IMR-90 (cell line): ENCODE data around the gene SEC14L1. TPM values are rescaled to one million over a fixed set of nuclear protein-coding genes. Genes with fewer than 3 reads are reported as not detected.

Experiments
- ATAC-seq: fragments of 200-7000 bp; cut with Tn5 transposase; 2 replicates; pipeline ENCODE4 v1.9.1; 2020; ENCODE audit warnings: low read depth, mild to moderate bottlenecking, moderate library complexity
- BruUV-seq: library from RNA; stranded (reverse); fragments of 400-500 nt; replicated peaks from 2 replicates; lab custom pipeline; 2021; lab: Mats Ljungman, UMichigan
- CTCF ChIA-PET: fragments of 300-600 bp; formaldehyde crosslinking; extraction: SDS; loops from one replicate; lab custom pipeline; 2021; ENCODE audit warnings: antibody characterized with exemption; lab: Yijun Ruan, JAX
- POLR2A ChIA-PET: fragments of 300-600 bp; sonication (Branson Sonifier 250); formaldehyde crosslinking; loops from one replicate; lab custom pipeline; 2022; ENCODE audit warnings: antibody characterized with exemption; ENCODE audit not compliant: unreplicated experiment; lab: Charles Lee
- DNase-seq: peaks from one replicate; pipeline ENCODE4 v3.0.0; 2013
- H2AFZ ChIP-seq: replicated peaks from 2 replicates; pipeline ENCODE3; 2013; ENCODE audit warnings: low read length, mild to moderate bottlenecking; ENCODE audit not compliant: poor library complexity
- H2AK5ac ChIP-seq: 2 replicates; pipeline ENCODE4 v1.6.1; 2013; ENCODE audit warnings: low read depth, low read length, inconsistent platforms
- H2AK9ac ChIP-seq: replicated peaks from 2 replicates; pipeline ENCODE3; 2013; ENCODE audit warnings: mild to moderate bottlenecking, low read depth, low read length, moderate library complexity; ENCODE audit not compliant: poor library complexity
- H2BK120ac ChIP-seq: 2 replicates; pipeline ENCODE4 v1.6.1; 2013; ENCODE audit warnings: low read depth, low read length, inconsistent platforms
- H2BK15ac ChIP-seq: 3 replicates; pipeline ENCODE4 v1.6.1; 2013; ENCODE audit warnings: low read depth, low read length, inconsistent platforms
- H2BK20ac ChIP-seq: 2 replicates; pipeline ENCODE4 v1.6.1; 2013; ENCODE audit warnings: low read depth, mild to moderate bottlenecking, inconsistent platforms, low read length, moderate library complexity
- H2BK5ac ChIP-seq: 2 replicates; pipeline ENCODE4 v1.6.1; 2013; ENCODE audit warnings: mild to moderate bottlenecking, low read depth, low read length, inconsistent platforms; ENCODE audit not compliant: poor library complexity, severe bottlenecking
- H3K14ac ChIP-seq: replicated peaks from 2 replicates; pipeline ENCODE4 v1.6.1; 2013; ENCODE audit warnings: low read depth, low read length, inconsistent platforms
- H3K18ac ChIP-seq: 2 replicates; pipeline ENCODE4 v1.6.1; 2013; ENCODE audit warnings: low read depth, low read length, control low read depth
- H3K23ac ChIP-seq: 2 replicates; pipeline ENCODE4 v1.6.1; 2013; ENCODE audit warnings: low read depth, low read length, inconsistent platforms
- H3K27ac ChIP-seq: 2 replicates; pipeline ENCODE4 v1.5.1; 2013; ENCODE audit warnings: mild to moderate bottlenecking, control low read depth, low read length; ENCODE audit not compliant: insufficient read depth
- H3K27me3 ChIP-seq: 2 replicates; pipeline ENCODE4 v1.6.1; 2013; ENCODE audit warnings: low read length; ENCODE audit not compliant: control insufficient read depth, insufficient read depth
- H3K36me3 ChIP-seq: 2 replicates; pipeline ENCODE4 v1.6.1; 2013; ENCODE audit warnings: low read length, mixed read lengths; ENCODE audit not compliant: control insufficient read depth, insufficient read depth
- H3K4ac ChIP-seq: 2 replicates; pipeline ENCODE4 v1.6.1; 2013; ENCODE audit warnings: low read depth, low read length, inconsistent platforms
- H3K4me1 ChIP-seq: 2 replicates; pipeline ENCODE4 v1.6.1; 2013; ENCODE audit warnings: low read length, mixed read lengths; ENCODE audit not compliant: control insufficient read depth, insufficient read depth
- H3K4me2 ChIP-seq: 2 replicates; pipeline ENCODE4 v1.6.1; 2013; ENCODE audit warnings: low read depth, mild to moderate bottlenecking, control low read depth, low read length, moderate library complexity
- H3K4me3 ChIP-seq: 2 replicates; pipeline ENCODE4 v1.5.1; 2013; ENCODE audit warnings: low read depth, mild to moderate bottlenecking, control low read depth, low read length, moderate library complexity; ENCODE audit not compliant: insufficient read depth
- H3K56ac ChIP-seq: 2 replicates; pipeline ENCODE4 v1.6.1; 2013; ENCODE audit warnings: low read length, inconsistent platforms; ENCODE audit not compliant: insufficient read depth; ENCODE audit errors: extremely low read depth
- H3K79me1 ChIP-seq, 2 experiments: 2 replicates each; pipeline ENCODE4 v1.6.1; 2013; ENCODE audit warnings: low read length in 2 of 2, inconsistent platforms in 1 of 2, low read depth in 1 of 2
- H3K9ac ChIP-seq: 2 replicates; pipeline ENCODE4 v1.6.1; 2013; ENCODE audit warnings: low read depth, low read length, control low read depth
- H3K9me1 ChIP-seq: 2 replicates; pipeline ENCODE4 v1.6.1; 2013; ENCODE audit warnings: low read length, inconsistent platforms; ENCODE audit not compliant: insufficient read depth
- H3K9me3 ChIP-seq: 2 replicates; pipeline ENCODE4 v1.6.1; 2013; ENCODE audit warnings: low read length; ENCODE audit not compliant: control insufficient read depth, insufficient read depth
- H4K20me1 ChIP-seq: 2 replicates; pipeline ENCODE4 v1.6.1; 2013; ENCODE audit warnings: low read length, inconsistent platforms; ENCODE audit not compliant: insufficient read depth
- H4K5ac ChIP-seq: 2 replicates; pipeline ENCODE4 v1.6.1; 2013; ENCODE audit warnings: mild to moderate bottlenecking, low read depth, low read length, control low read depth
- H4K8ac ChIP-seq, 2 experiments: 2 replicates each; pipeline ENCODE4 v1.6.1; 2013; ENCODE audit warnings: low read depth in 2 of 2, low read length in 2 of 2, control low read depth in 1 of 2, inconsistent platforms in 1 of 2
- H4K91ac ChIP-seq: 2 replicates; pipeline ENCODE4 v1.6.1; 2013; ENCODE audit warnings: low read depth, low read length, inconsistent platforms; ENCODE audit not compliant: insufficient read depth
- BHLHE40 ChIP-seq: fragments of 150-350 bp; IDR thresholded peaks from 2 replicates; pipeline ENCODE4 v1.6.1; 2016; ENCODE audit warnings: mild to moderate bottlenecking, low read depth, low read length
- CEBPB ChIP-seq: IDR thresholded peaks from 2 replicates; pipeline ENCODE4 v1.6.1; 2012; ENCODE audit warnings: low read depth, low read length, improper control_type of control experiment
- CHD1 ChIP-seq: IDR thresholded peaks from 2 replicates; pipeline ENCODE4 v1.6.1; 2012; ENCODE audit warnings: low read depth, low read length, improper control_type of control experiment
- CTCF ChIP-seq: conservative IDR thresholded peaks from 2 replicates; pipeline ENCODE4 v1.5.1; 2012; ENCODE audit warnings: mild to moderate bottlenecking, low read depth, low read length, improper control_type of control experiment
- FOS ChIP-seq: fragments of 150-350 bp; IDR thresholded peaks from 2 replicates; pipeline ENCODE4 v1.6.1; 2016; ENCODE audit warnings: low read depth, low read length
- MAFK ChIP-seq: IDR thresholded peaks from 2 replicates; pipeline ENCODE4 v1.6.1; 2012; ENCODE audit warnings: low read depth, low read length, improper control_type of control experiment
- MAZ ChIP-seq: IDR thresholded peaks from 2 replicates; pipeline ENCODE4 v1.6.1; 2012; ENCODE audit warnings: low read depth, mild to moderate bottlenecking, low read length, improper control_type of control experiment, moderate library complexity, borderline replicate concordance
- MXI1 ChIP-seq: IDR thresholded peaks from 2 replicates; pipeline ENCODE4 v1.6.1; 2012; ENCODE audit warnings: low read depth, mild to moderate bottlenecking, low read length, moderate library complexity, borderline replicate concordance
- NFE2L2 ChIP-seq: fragments of 150-350 bp; IDR thresholded peaks from 2 replicates; pipeline ENCODE4 v1.6.1; 2016; ENCODE audit warnings: low read depth, mild to moderate bottlenecking, low read length
- POLR2A ChIP-seq: IDR thresholded peaks from 2 replicates; pipeline ENCODE4 v1.6.1; 2012; ENCODE audit warnings: mild to moderate bottlenecking, low read depth, low read length
- RAD21 ChIP-seq: IDR thresholded peaks from 2 replicates; pipeline ENCODE4 v1.6.1; 2012; ENCODE audit warnings: low read length, improper control_type of control experiment
- RCOR1 ChIP-seq: IDR thresholded peaks from 2 replicates; pipeline ENCODE4 v1.6.1; 2012; ENCODE audit warnings: mild to moderate bottlenecking, low read length, improper control_type of control experiment; ENCODE audit not compliant: insufficient replicate concordance
- RFX5 ChIP-seq: IDR thresholded peaks from 2 replicates; pipeline ENCODE4 v1.8.0; 2012; ENCODE audit warnings: low read depth, mild to moderate bottlenecking, low read length, moderate library complexity
- SMC3 ChIP-seq: fragments of 150-350 bp; IDR thresholded peaks from 2 replicates; pipeline ENCODE4 v1.6.1; 2016; ENCODE audit warnings: low read depth, mild to moderate bottlenecking, antibody characterized with exemption, low read length, moderate library complexity
- WGBS, 2 experiments: methylation state at CpG; one replicate each; pipeline versions ENCODE4 v1.1.5 to v1.1.7; 2013; ENCODE audit warnings: missing lambda C conversion rate in 2 of 2; ENCODE audit not compliant: insufficient read length in 1 of 2; ENCODE audit errors: extremely low coverage in 2 of 2; 5-methylcytosine and 5-hydroxymethylcytosine counted together
- dilution Hi-C: fragments of 300-500 bp; cut with HindIII; formaldehyde crosslinking; loops from one replicate; pipeline ENCODE4 v1.14.3; 2018; ENCODE audit warnings: low sequenced_read_pairs; ENCODE audit not compliant: unreplicated experiment
- in situ Hi-C: fragments of 300-500 bp; cut with MboI; formaldehyde crosslinking; loops from 3 replicates; pipeline ENCODE4 v1.14.3; 2019; ENCODE audit warnings: low sequenced_read_pairs, inconsistent platforms, mixed read lengths
- intact Hi-C: fragments of 100-400 bp; cut with micrococcal nuclease; formaldehyde crosslinking; loops from 2 replicates; pipeline ENCODE4 v1.10.0; 2022
- polyA plus RNA-seq, 3 experiments: library from polyadenylated mRNA; depleted of rRNA; stranded (reverse); fragments of >200 nt; gene quantifications; 2 replicates each; pipeline ENCODE4 v1.2.3, GENCODE V29; 2012; ENCODE audit warnings: low replicate concordance in 1 of 3
- total RNA-seq: library from RNA; depleted of rRNA; stranded (reverse); fragments of >200 nt; gene quantifications from 2 replicates; pipeline ENCODE4 v1.2.3, GENCODE V29; 2012
- TF ChIP-seq, protein P1 (sequence below): fragments of 150-350 bp; IDR thresholded peaks from 2 replicates; pipeline ENCODE4 v1.6.1; 2016; ENCODE audit warnings: low read depth, mild to moderate bottlenecking, low read length, moderate library complexity, borderline replicate concordance
- TF ChIP-seq, protein P2 (sequence below): fragments of 150-350 bp; IDR thresholded peaks from 2 replicates; pipeline ENCODE4 v1.6.1; 2017; ENCODE audit warnings: mild to moderate bottlenecking, antibody characterized with exemption, low read length, low read depth

The SEC14L1 gene
- total and polyA plus RNA-seq, 2 of the 4 experiments (the other 2 are of a cell fraction): 24.9 to 35.8 TPM

DNA sequence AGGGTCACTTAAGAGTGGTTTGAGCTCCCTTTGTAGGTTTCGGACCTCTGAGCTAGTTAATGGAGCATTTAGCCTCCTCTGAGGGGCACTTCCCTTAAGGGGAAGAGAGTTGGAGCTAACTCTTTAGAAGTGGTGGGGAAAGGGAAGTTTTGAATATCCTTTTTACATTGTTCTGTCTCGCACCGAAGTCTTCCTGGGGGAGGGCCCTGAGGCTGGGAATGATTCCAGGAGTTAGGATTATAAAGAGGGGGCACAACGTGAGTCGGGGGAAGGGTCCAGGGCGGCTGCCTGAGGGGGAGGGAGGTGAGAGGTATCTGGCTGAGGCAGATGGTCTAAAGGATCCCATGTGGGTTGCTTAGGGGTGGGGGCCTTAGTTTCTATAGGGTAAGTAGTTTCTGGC is 32.3 kb downstream of the SEC14L1 start:
- Histone ChIP-seq H2BK15ac (no peak overlapping the region), H4K8ac (no peak overlapping the region), H4K5ac (no peak overlapping the region), H3K56ac (no peak overlapping the region), H4K91ac (no peak overlapping the region), H3K27ac (no peak overlapping the region), H2AFZ (no peak overlapping the region), H4K20me1 (peaks cover 48% of the 10 kb centered on the region), H2BK20ac (no peak overlapping the region), H2BK120ac (no peak overlapping the region), H2AK9ac (no peak overlapping the region), H3K18ac (no peak overlapping the region), H3K9me1 (no peaks in the 10 kb centered on the region), H3K9me3 (peaks cover 17% of the 10 kb centered on the region), H3K4me1 (peaks cover 3% of the 10 kb centered on the region; the same call in 1 of the 2 replicates), H2BK5ac (no peak overlapping the region), H3K4me3 (no peak overlapping the region), H3K27me3 (no peaks in the 10 kb centered on the region), H2AK5ac (no peak overlapping the region), H3K4ac (no peak overlapping the region), H3K9ac (no peak overlapping the region), H3K4me2 (no peak overlapping the region), H3K79me1 (peaks cover 49 to 84% of the 10 kb centered on the region in 2 experiments), H3K23ac (no peak overlapping the region), H3K36me3 (peaks cover 11% of the 10 kb centered on the region), H3K14ac (no peak overlapping the region)
- TF ChIP-seq MXI1: no peak
- no peak for TF ChIP-seq FOS
- no peak for TF ChIP-seq MAZ
- TF ChIP-seq POLR2A: no peak
- no peak for TF ChIP-seq NFE2L2
- no peak for TF ChIP-seq CEBPB
- TF ChIP-seq RFX5: no peak
- TF ChIP-seq SMC3: no peak
- TF ChIP-seq RCOR1: no peak
- no peak for TF ChIP-seq CTCF
- TF ChIP-seq, protein P1, sequence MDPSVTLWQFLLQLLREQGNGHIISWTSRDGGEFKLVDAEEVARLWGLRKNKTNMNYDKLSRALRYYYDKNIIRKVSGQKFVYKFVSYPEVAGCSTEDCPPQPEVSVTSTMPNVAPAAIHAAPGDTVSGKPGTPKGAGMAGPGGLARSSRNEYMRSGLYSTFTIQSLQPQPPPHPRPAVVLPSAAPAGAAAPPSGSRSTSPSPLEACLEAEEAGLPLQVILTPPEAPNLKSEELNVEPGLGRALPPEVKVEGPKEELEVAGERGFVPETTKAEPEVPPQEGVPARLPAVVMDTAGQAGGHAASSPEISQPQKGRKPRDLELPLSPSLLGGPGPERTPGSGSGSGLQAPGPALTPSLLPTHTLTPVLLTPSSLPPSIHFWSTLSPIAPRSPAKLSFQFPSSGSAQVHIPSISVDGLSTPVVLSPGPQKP: no peak
- TF ChIP-seq, protein P2, sequence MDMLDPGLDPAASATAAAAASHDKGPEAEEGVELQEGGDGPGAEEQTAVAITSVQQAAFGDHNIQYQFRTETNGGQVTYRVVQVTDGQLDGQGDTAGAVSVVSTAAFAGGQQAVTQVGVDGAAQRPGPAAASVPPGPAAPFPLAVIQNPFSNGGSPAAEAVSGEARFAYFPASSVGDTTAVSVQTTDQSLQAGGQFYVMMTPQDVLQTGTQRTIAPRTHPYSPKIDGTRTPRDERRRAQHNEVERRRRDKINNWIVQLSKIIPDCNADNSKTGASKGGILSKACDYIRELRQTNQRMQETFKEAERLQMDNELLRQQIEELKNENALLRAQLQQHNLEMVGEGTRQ: no peak
- no peak for TF ChIP-seq BHLHE40
- TF ChIP-seq MAFK: no peak
- no peak for TF ChIP-seq CHD1
- no peak for TF ChIP-seq RAD21
- WGBS, 2 experiments: 100% methylated on average over 1 of the region's 6 CpGs; no CpG with 5 or more reads in 1 of the 2 experiments
- dilution Hi-C loops (no loop called here), intact Hi-C loops (no loop called here), in situ Hi-C loops (no loop called here)
- no peak for DNase-seq
- no TSS peak for BruUV-seq
- ATAC-seq: no peak
- ChIA-PET POLR2A (no interaction called here), CTCF (no interaction called here)
